ENCODE data around the gene RAX2. TPM values are rescaled to one million over a fixed set of nuclear protein-coding genes. Genes with fewer than 3 reads are reported as not detected.
"Not testable (repeated sequence)": the region's sequence is repeated elsewhere in the genome, so short reads cannot be mapped to it uniquely, and the experiment has no call there.

The RAX2 gene
- total RNA-seq, 8 experiments from 2014 or later = 0.05 to 1.00 (median 0.21) TPM; not detected in 1

DNA sequence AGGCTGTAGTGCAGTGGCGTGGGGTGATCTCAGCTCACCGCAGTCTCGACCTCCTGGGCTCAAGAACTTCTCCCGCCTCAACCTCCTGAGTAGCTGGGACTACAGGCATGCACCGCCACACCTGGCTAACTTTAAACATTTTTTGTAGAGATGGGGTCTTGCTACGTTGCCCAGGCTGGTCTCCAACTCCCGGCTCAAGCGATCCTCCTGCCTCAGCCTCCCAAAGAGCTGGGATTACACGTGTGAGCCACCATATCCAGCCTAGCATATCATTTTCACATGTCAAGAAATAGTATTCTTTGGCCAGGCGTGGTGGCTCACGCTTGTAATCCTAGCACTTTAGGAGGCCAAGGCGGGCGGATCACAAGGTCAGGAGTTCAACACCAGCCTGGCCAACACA, 13.7 kb downstream of the RAX2 start:
- WGBS, 10 experiments = 87 to 100% (median 90%) methylated on average over 2 to 5 of the region's 13 CpGs; no CpG with 5 or more reads in 5 of the 10 experiments
- ATAC-seq (replicated peaks in 6 of 8); in situ Hi-C loops (cut with MboI; ENCODE audit: low pct_unique_long_range_greater_than_20kb in 2 of 9, low sequenced_read_pairs in 9 of 9, unreplicated experiment in 9 of 9); H3K4me3 ChIP-seq; H3K27ac ChIP-seq; H3K4me1 ChIP-seq (replicated peaks in 1 of 2): not testable (repeated sequence)

DNA sequence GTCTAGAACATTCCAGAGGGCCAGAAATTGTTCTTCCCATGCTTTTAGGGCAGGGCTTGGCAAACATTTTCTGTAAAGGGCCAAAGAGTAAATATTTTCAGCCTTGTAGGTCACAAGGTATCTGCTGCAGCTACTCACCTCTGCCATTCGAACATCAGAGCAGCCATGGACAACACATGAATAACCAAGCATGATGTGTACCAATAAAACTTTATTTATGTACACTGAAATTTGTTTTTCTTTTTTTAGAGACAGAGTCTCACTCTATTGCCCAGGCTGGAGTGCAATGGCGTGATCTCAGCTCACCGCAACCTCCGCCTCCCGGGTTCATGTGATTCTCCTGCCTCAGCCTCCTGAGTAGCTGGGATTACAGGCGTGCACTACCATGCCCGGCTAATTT, 14.3 kb downstream of the RAX2 start:
- H3K4me3 ChIP-seq; ATAC-seq (replicated peaks in 6 of 8); H3K27ac ChIP-seq; in situ Hi-C loops (cut with MboI; ENCODE audit: low pct_unique_long_range_greater_than_20kb in 2 of 9, low sequenced_read_pairs in 9 of 9, unreplicated experiment in 9 of 9); H3K4me1 ChIP-seq (replicated peaks in 1 of 2): not testable (repeated sequence)
- WGBS, 10 experiments = 80 to 100% (median 96%) methylated on average over 1 to 5 of the region's 7 CpGs; no CpG with 5 or more reads in 5 of the 10 experiments

DNA sequence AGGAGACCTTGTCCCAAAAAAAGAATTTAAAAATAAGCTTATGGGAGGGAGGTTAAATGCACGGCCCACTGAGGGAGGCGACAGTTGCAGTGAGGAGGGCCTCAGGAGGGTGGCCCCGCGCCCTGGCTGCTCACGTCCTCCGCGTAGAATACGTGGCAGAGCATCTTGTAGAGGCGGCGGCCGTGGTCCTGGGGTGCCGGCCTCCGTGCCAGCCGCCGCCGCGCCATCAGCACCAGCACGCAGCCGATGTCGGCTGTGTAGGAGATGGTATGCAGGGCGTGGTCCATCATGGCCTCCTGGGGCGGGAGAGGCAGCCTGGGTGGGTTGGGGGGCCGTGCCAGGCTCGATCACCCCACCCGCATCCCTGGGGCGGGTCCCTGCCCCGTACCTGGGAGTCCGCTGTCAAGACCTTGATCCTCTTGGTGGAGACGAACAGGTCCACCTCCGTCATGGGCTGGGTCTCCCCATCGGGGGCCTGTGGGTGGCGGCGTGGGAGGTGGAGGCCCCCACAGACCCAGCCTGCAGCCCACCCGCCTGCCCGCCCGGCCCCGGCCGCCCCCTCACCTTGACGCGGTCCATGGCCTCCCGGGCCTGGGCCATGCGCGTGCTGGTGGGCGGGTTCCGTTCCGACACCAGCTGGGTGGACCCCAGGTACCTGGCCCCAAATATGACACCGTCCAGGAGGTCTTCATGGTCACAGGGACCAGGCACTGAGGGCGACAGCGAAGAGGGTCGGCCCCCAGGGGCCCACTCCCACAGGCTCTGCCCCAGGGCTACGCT, 18.2 kb downstream of the RAX2 start:
- ATAC-seq (replicated peaks in 6 of 8) = peak in 4 of 8 experiments; percentile 17 to 26 (median 21)

DNA sequence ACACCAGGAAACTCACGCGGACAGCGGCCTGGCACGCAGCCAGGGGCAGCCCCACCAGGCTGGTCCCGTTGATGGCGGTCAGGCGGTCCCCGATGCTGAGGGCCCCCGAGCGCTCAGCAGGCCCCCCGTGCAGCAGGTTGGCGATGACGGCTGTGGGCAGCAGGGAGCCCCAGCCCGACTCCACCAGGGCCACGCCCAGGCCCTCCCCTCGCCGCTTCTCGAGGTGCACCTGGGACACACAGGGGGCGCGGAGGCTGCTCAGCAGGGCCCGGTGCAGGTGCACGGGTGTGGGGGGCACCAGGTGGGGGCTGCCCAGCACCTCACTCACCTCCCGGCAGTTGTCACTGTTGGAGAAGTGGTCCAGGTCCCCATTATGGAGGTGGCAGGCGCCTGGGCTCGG, 19.5 kb downstream of the RAX2 start:
- Histone ChIP-seq H3K4me1 (replicated peaks in 1 of 2) (no peaks in the 10 kb centered on the region), H3K27ac (no peak overlapping the region), H3K4me3 (no peak overlapping the region)
- peak in 3 of 8 experiments; percentile 10 to 14 (median 13) for ATAC-seq (replicated peaks in 6 of 8)
- in situ Hi-C loops (cut with MboI; ENCODE audit: low pct_unique_long_range_greater_than_20kb in 2 of 9, low sequenced_read_pairs in 9 of 9, unreplicated experiment in 9 of 9) = no loop called here
- WGBS, 10 experiments = 60% methylated on average over 3 of the region's 25 CpGs; no CpG with 5 or more reads in 9 of the 10 experiments

More for the DNA sequence above, 18.2 kb downstream of the RAX2 start:
- in situ Hi-C loops (cut with MboI; ENCODE audit: low pct_unique_long_range_greater_than_20kb in 2 of 9, low sequenced_read_pairs in 9 of 9, unreplicated experiment in 9 of 9) = no loop called here
- 90 to 100% (median 100%) methylated on average over 1 to 14 of the region's 51 CpGs; no CpG with 5 or more reads in 7 of the 10 experiments for WGBS, 10 experiments
- H3K4me3 ChIP-seq = no peak overlapping the region
- H3K4me1 ChIP-seq (replicated peaks in 1 of 2) = no peaks in the 10 kb centered on the region
- H3K27ac ChIP-seq = no peak overlapping the region

DNA sequence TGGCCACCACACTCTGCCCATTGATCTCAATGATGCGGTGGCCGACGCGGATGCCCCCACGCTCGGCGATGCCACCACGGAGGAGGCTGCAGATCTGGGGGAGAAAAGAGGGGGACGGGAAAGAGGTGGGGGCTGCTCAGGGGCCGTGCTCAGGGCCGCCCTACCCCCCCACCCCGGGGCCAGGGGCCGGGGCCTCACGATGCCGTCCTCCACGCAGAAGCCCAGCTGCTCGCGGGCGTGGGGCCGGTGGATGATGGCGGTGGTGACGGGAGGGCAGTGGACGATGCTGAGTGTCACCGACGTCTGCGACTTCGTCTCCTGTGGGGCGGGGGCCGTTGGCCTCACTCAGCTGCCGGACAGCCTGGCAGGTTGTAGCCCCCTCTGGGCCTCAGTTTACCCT, 20.8 kb downstream of the RAX2 start:
- in situ Hi-C loops (cut with MboI; ENCODE audit: low pct_unique_long_range_greater_than_20kb in 2 of 9, low sequenced_read_pairs in 9 of 9, unreplicated experiment in 9 of 9) = no loop called here

DNA sequence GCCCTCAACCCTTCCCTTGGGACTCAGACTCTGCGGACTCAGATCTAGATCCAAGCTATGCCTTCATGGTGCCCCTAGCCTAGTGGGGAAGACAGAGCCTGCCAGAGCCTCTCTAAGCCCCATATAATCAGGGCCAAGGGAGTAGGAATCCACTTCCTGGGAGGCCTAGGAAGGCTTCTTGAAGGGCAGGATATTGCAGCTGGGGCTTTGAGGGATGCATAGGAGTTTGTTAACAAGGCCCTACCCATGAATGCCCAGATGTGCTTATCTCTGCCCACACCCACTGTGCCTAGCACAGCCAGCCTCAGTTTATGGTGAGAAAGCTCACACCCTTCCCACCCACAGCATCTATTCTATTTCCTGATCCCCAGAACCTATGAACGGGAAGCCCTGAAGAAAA, 21.8 kb downstream of the RAX2 start:
- WGBS, 10 experiments = 90 to 100% methylated on average over 1 to 2 of the region's 2 CpGs; no CpG with 5 or more reads in 8 of the 10 experiments
- ATAC-seq (replicated peaks in 6 of 8) = no peak
- H3K4me1 ChIP-seq (replicated peaks in 1 of 2) = no peaks in the 10 kb centered on the region
- in situ Hi-C loops (cut with MboI; ENCODE audit: low pct_unique_long_range_greater_than_20kb in 2 of 9, low sequenced_read_pairs in 9 of 9, unreplicated experiment in 9 of 9) = no loop called here
- no peak overlapping the region for H3K4me3 ChIP-seq
- H3K27ac ChIP-seq = no peak overlapping the region

More for the DNA sequence above, 20.8 kb downstream of the RAX2 start:
- peak in 1 of 8 experiments; percentile 4 for ATAC-seq (replicated peaks in 6 of 8)
- Histone ChIP-seq H3K4me3 (no peak overlapping the region), H3K4me1 (replicated peaks in 1 of 2) (no peaks in the 10 kb centered on the region), H3K27ac (no peak overlapping the region)
- WGBS, 10 experiments = no CpG with 5 or more reads among the region's 30 CpGs

DNA sequence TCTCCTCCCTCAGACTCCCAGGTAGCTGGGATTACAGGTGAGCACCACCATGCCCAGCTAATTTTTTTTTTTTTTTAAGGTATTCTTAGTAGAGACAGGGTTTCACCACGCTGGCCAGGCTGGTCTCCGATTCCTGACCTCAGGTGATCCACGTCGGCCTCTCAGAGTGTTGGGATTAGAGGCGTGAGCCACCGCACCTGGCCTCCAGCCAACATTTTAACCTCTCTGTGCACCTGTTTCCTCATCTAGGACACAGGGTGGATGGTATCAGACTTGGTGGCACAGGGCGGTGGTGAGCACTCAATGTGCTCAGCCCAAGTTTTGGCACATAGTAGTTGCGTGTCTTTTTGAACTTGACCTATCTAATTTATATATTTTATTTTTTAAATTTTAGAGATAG, 23.1 kb downstream of the RAX2 start:
- Histone ChIP-seq H3K4me1 (replicated peaks in 1 of 2) (no peaks in the 10 kb centered on the region), H3K4me3 (no peak overlapping the region), H3K27ac (no peak overlapping the region)
- in situ Hi-C loops (cut with MboI; ENCODE audit: low pct_unique_long_range_greater_than_20kb in 2 of 9, low sequenced_read_pairs in 9 of 9, unreplicated experiment in 9 of 9) = no loop called here
- 80 to 100% (median 95%) methylated on average over 2 to 7 of the region's 8 CpGs; no CpG with 5 or more reads in 6 of the 10 experiments for WGBS, 10 experiments
- no peak for ATAC-seq (replicated peaks in 6 of 8)

DNA sequence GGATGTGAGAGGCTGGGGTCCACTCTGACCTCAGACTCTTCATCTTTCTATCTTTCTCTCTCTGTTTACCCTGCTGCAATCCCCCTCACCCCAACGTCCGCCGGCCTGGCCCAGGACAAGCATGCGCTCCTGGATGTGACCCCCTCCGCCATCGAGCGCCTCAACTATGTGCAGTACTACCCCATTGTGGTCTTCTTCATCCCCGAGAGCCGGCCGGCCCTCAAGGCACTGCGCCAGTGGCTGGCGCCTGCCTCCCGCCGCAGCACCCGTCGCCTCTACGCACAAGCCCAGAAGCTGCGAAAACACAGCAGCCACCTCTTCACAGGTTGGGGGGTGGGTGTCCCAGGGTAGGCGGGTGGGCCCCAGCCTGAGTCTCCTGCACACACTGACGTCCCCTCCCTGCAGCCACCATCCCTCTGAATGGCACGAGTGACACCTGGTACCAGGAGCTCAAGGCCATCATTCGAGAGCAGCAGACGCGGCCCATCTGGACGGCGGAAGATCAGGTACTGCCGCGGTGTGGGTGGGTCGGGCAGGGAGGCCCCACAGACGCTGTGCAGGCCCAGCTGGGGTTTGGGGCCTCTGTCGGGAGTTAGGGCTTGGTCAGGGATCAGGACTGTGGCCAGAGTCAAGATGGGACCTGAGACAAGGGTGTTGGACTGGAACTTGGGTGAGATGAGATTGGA, 25.5 kb downstream of the RAX2 start:
- no peak overlapping the region for H3K4me3 ChIP-seq
- in situ Hi-C loops (cut with MboI; ENCODE audit: low pct_unique_long_range_greater_than_20kb in 2 of 9, low sequenced_read_pairs in 9 of 9, unreplicated experiment in 9 of 9) = no loop called here
- 62 to 89% (median 76%) methylated on average over 1 to 11 of the region's 31 CpGs; no CpG with 5 or more reads in 6 of the 10 experiments for WGBS, 10 experiments
- ATAC-seq (replicated peaks in 6 of 8) = peak in 2 of 8 experiments; percentile 8 to 12
- H3K4me1 ChIP-seq (replicated peaks in 1 of 2) = no peaks in the 10 kb centered on the region
- no peak overlapping the region for H3K27ac ChIP-seq

DNA sequence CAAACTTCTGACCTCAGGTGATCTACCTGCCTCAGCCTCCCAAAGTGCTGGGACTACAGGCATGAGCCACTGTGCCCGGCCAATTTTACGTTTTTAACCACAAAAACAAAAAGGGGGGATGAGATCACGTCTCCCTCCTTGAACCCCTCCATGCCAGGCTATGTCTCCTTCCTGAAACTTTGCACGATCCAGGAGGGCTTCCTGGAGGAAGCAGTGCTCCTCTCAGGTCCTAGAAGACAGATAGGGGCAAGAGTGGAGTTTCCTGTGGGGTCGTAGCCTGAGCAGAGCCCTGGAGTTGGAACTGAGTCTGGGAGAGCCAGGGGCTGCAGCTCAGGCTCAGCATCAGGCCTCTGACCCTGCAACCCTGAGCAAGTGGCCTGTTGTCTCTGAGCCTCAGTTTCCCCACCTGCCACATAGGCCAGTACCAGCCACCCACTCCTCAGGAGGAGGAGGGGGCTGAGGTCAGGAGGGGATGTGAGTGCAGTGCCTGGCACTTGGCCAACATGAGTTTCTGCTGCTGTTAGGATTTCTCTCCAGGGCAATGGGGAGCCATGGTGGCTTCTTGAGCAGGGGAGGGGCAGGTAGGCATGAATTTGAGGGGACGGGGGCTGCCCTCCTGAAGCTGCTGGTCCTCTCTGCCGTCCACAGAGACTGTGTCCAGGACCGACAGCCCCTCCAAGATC, 26.5 kb downstream of the RAX2 start:
- Histone ChIP-seq H3K27ac (no peak overlapping the region), H3K4me1 (replicated peaks in 1 of 2) (no peaks in the 10 kb centered on the region), H3K4me3 (no peak overlapping the region)
- ATAC-seq (replicated peaks in 6 of 8) = no peak
- in situ Hi-C loops (cut with MboI; ENCODE audit: low pct_unique_long_range_greater_than_20kb in 2 of 9, low sequenced_read_pairs in 9 of 9, unreplicated experiment in 9 of 9) = no loop called here
- 0 to 75% (median 43%) methylated on average over 1 to 5 of the region's 8 CpGs; no CpG with 5 or more reads in 6 of the 10 experiments for WGBS, 10 experiments

DNA sequence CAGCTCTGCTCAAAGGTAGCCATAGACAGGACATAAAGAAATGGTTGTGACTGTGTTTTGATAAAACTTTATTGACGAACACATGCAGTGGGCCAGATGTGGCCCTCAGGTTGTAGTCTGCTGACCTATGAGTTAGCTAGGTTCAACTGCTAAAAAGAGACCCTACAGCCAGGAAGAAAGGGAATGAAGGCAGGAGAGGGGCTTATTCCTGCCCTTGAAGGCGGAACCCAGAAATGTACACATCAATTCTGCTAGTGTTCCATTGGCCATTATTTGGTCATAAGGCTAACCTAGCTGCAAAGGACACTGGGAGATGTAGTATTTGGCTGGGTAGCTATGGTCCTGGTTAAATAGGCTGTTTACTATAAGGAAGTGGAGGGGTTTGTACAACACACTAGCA, 28.5 kb downstream of the RAX2 start:
- no peak overlapping the region for H3K27ac ChIP-seq
- H3K4me3 ChIP-seq = no peak overlapping the region
- WGBS, 10 experiments = 20 to 100% (median 84%) methylated on average over 1 to 2 of the region's 2 CpGs; no CpG with 5 or more reads in 6 of the 10 experiments
- ATAC-seq (replicated peaks in 6 of 8) = peak in 1 of 8 experiments; percentile 56
- in situ Hi-C loops (cut with MboI; ENCODE audit: low pct_unique_long_range_greater_than_20kb in 2 of 9, low sequenced_read_pairs in 9 of 9, unreplicated experiment in 9 of 9) = no loop called here
- H3K4me1 ChIP-seq (replicated peaks in 1 of 2) = no peaks in the 10 kb centered on the region

DNA sequence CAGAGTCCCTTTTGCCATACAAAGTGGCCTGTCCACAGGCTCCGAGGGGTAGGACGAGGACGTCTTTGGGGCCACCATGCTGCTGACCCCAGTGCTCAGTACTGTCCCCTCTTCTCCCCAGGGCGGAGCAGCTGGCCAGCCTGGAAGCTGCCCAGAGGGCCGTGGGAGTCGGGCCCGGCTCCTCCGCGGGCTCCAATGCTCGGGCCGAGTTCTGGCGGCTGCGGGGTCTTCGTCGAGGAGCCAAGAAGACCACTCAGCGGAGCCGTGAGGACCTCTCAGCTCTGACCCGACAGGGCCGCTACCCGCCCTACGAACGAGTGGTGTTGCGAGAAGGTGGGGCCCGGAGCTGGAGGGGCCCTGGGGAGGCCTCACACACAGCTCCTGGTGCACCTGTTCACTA, 31.6 kb downstream of the RAX2 start:
- no peak for ATAC-seq (replicated peaks in 6 of 8)
- no peak overlapping the region for H3K4me3 ChIP-seq
- in situ Hi-C loops (cut with MboI; ENCODE audit: low pct_unique_long_range_greater_than_20kb in 2 of 9, low sequenced_read_pairs in 9 of 9, unreplicated experiment in 9 of 9) = no loop called here
- no peaks in the 10 kb centered on the region for H3K4me1 ChIP-seq (replicated peaks in 1 of 2)
- 77 to 100% (median 82%) methylated on average over 1 to 14 of the region's 24 CpGs; no CpG with 5 or more reads in 5 of the 10 experiments for WGBS, 10 experiments
- H3K27ac ChIP-seq = no peak overlapping the region

DNA sequence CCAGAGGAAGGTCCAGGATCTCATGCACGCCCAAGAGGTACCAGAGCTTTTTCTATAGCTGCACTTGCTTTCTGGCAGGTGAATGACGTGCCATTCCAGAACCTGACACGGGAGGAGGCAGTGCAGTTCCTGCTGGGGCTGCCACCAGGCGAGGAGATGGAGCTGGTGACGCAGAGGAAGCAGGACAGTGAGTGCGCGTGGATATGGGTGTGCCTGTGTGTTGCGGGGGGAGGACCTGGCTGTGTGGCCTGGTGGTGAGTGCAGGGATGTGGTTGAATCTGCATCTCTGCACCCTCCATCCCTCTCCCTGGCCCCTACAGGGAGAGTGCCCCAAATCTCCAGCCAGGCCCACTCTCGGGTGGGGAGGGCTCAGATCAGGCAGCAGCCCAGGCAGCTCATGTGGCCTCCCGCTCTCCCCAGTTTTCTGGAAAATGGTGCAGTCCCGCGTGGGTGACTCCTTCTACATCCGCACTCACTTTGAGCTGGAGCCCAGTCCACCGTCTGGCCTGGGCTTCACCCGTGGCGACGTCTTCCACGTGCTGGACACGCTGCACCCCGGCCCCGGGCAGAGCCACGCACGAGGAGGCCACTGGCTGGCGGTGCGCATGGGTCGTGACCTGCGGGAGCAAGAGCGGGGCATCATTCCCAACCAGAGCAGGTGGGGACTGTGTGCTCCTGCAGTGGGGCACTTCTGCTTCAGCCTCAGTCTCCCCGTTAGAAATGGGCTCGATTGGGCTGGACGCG, 33.4 kb downstream of the RAX2 start:
- Histone ChIP-seq H3K4me3 (no peak overlapping the region), H3K27ac (no peak overlapping the region), H3K4me1 (replicated peaks in 1 of 2) (no peaks in the 10 kb centered on the region)
- no peak for ATAC-seq (replicated peaks in 6 of 8)
- 20 to 91% (median 68%) methylated on average over 1 to 14 of the region's 32 CpGs; no CpG with 5 or more reads in 2 of the 10 experiments for WGBS, 10 experiments
- in situ Hi-C loops (cut with MboI; ENCODE audit: low pct_unique_long_range_greater_than_20kb in 2 of 9, low sequenced_read_pairs in 9 of 9, unreplicated experiment in 9 of 9) = no loop called here
